Thymus (tissue), 11 donors: ENCODE data around the gene ATXN1. TPM values are rescaled to one million over a fixed set of nuclear protein-coding genes. Genes with fewer than 3 reads are reported as not detected.
"Not testable (repeated sequence)": the region's sequence is repeated elsewhere in the genome, so short reads cannot be mapped to it uniquely, and the experiment has no call there.

ENCODE experiments used
- DNase-seq, 9 donors: peaks; one replicate each; pipeline ENCODE4 v3.0.0-alpha.2; 2013; ENCODE audit warnings: low spot score in 9 of 9, low read depth in 6 of 9, missing footprints in 1 of 9
- H3K27ac ChIP-seq, 2 donors: one replicate each; pipeline ENCODE4 v1.5.1; 2013; ENCODE audit warnings: control low read depth in 1 of 2, low read depth in 1 of 2, low read length in 1 of 2, mild to moderate bottlenecking in 1 of 2, moderate library complexity in 1 of 2
- H3K27me3 ChIP-seq, 2 donors: one replicate each; pipeline ENCODE4 v1.5.1; 2013; ENCODE audit warnings: low read length in 1 of 2; ENCODE audit not compliant: control insufficient read depth in 2 of 2, insufficient read depth in 1 of 2
- H3K36me3 ChIP-seq, 2 donors: one replicate each; pipeline ENCODE4 v1.5.1; 2013; ENCODE audit warnings: low read length in 1 of 2, mild to moderate bottlenecking in 1 of 2, moderate library complexity in 1 of 2; ENCODE audit not compliant: control insufficient read depth in 2 of 2, insufficient read depth in 2 of 2
- H3K4me1 ChIP-seq, 2 donors: one replicate each; pipeline ENCODE4 v1.5.1; 2013; ENCODE audit warnings: low read length in 2 of 2; ENCODE audit not compliant: control insufficient read depth in 2 of 2, insufficient read depth in 2 of 2
- H3K4me3 ChIP-seq, 2 donors: one replicate each; pipeline ENCODE4 v1.5.1; 2013; ENCODE audit warnings: low read length in 2 of 2, control low read depth in 1 of 2, mild to moderate bottlenecking in 1 of 2
- H3K9me3 ChIP-seq, 2 donors: one replicate each; pipeline ENCODE4 v1.5.1; 2013; ENCODE audit warnings: low read length in 1 of 2, mild to moderate bottlenecking in 1 of 2; ENCODE audit not compliant: control insufficient read depth in 2 of 2, insufficient read depth in 1 of 2
- WGBS: extraction: QIAGEN DNeasy Blood & Tissue Kit; methylation state at CpG from one replicate; pipeline ENCODE4 v1.1.7; 2013; 5-methylcytosine and 5-hydroxymethylcytosine counted together
- polyA plus RNA-seq: library from polyadenylated mRNA; stranded (reverse); fragments of 200-250 nt; gene quantifications from one replicate; pipeline ENCODE4 v1.2.3, GENCODE V29; 2013
- total RNA-seq: library from RNA; stranded (reverse); fragments of 120-200 nt; gene quantifications from one replicate; pipeline ENCODE4 v1.2.4, GENCODE V29; 2013
- donor health status: healthy.

Gene ATXN1
- total and polyA plus RNA-seq, 2 donors, result 6.8 to 7.1 TPM

- H3K27me3 ChIP-seq, result no peaks in the 10 kb centered on the region
- H3K27ac ChIP-seq, result no peak overlapping the region
- peaks cover 0 to 4% of the 10 kb centered on the region in 2 donors for H3K9me3 ChIP-seq
- H3K4me3 ChIP-seq, result no peak overlapping the region
- H3K4me1 ChIP-seq, result no peaks in the 10 kb centered on the region
- H3K36me3 ChIP-seq, result no peaks in the 10 kb centered on the region
- DNase-seq, result no peak
- 82% methylated on average over 6 of the region's 6 CpGs for WGBS
These were observed 299.8 kb downstream of the ATXN1 start for GRCh38 chr6:16461491-16461890.

GRCh38 chr6:16459472-16459871 is 301.8 kb downstream of the ATXN1 start:
- H3K9me3 ChIP-seq, H3K36me3 ChIP-seq, H3K27me3 ChIP-seq, H3K4me3 ChIP-seq, DNase-seq, H3K27ac ChIP-seq, H3K4me1 ChIP-seq: not testable (repeated sequence)
- WGBS, result 88% methylated on average over 5 of the region's 5 CpGs

GRCh38 chr6:16452348-16452747 is 308.9 kb downstream of the ATXN1 start:
- H3K4me1 ChIP-seq, result no peaks in the 10 kb centered on the region
- 97% methylated on average over 2 of the region's 2 CpGs for WGBS
- H3K36me3 ChIP-seq, result no peaks in the 10 kb centered on the region
- no peak overlapping the region for H3K27ac ChIP-seq
- peaks cover 0 to 3% of the 10 kb centered on the region in 2 donors for H3K9me3 ChIP-seq
- H3K4me3 ChIP-seq, result no peak overlapping the region
- H3K27me3 ChIP-seq, result no peaks in the 10 kb centered on the region
- DNase-seq, result no peak

- no peak for DNase-seq
- Histone ChIP-seq H3K27me3 (no peaks in the 10 kb centered on the region), H3K27ac (no peak overlapping the region), H3K4me1 (no peaks in the 10 kb centered on the region), H3K36me3 (no peaks in the 10 kb centered on the region), H3K9me3 (no peaks in the 10 kb centered on the region), H3K4me3 (no peak overlapping the region)
- WGBS, result 97% methylated on average over 7 of the region's 7 CpGs
These were observed 310.4 kb downstream of the ATXN1 start for GRCh38 chr6:16450821-16451220.

- no peaks in the 10 kb centered on the region for H3K27me3 ChIP-seq
- no peaks in the 10 kb centered on the region for H3K9me3 ChIP-seq
- DNase-seq, result no peak
- H3K4me3 ChIP-seq, result no peak overlapping the region
- H3K27ac ChIP-seq, result no peak overlapping the region
- H3K36me3 ChIP-seq, result no peaks in the 10 kb centered on the region
- over 99% methylated on average over 3 of the region's 3 CpGs for WGBS
- H3K4me1 ChIP-seq, result no peaks in the 10 kb centered on the region
These were observed 311.0 kb downstream of the ATXN1 start for GRCh38 chr6:16450285-16450684.

- Histone ChIP-seq H3K27ac (no peak overlapping the region), H3K36me3 (no peaks in the 10 kb centered on the region), H3K4me1 (no peaks in the 10 kb centered on the region), H3K27me3 (no peaks in the 10 kb centered on the region), H3K9me3 (no peaks in the 10 kb centered on the region), H3K4me3 (no peak overlapping the region)
- 26% methylated on average over 2 of the region's 2 CpGs for WGBS
- DNase-seq, result no peak
These were observed 315.0 kb downstream of the ATXN1 start for GRCh38 chr6:16446273-16446672.

- no peak overlapping the region for H3K4me3 ChIP-seq
- no peaks in the 10 kb centered on the region for H3K9me3 ChIP-seq
- 100% methylated on average over 3 of the region's 3 CpGs for WGBS
- peaks cover 3 to 9% of the 10 kb centered on the region in 2 donors for H3K4me1 ChIP-seq
- H3K27ac ChIP-seq, result no peak overlapping the region
- no peak for DNase-seq
- H3K36me3 ChIP-seq, result no peaks in the 10 kb centered on the region
- no peaks in the 10 kb centered on the region for H3K27me3 ChIP-seq
These were observed 319.2 kb downstream of the ATXN1 start for GRCh38 chr6:16442031-16442430.

GRCh38 chr6:16441262-16441661 is 320.0 kb downstream of the ATXN1 start:
- no peaks in the 10 kb centered on the region for H3K9me3 ChIP-seq
- H3K4me1 ChIP-seq, result peaks cover 8 to 17% of the 10 kb centered on the region in 2 donors
- 97% methylated on average over 2 of the region's 2 CpGs for WGBS
- no peak overlapping the region for H3K4me3 ChIP-seq
- H3K36me3 ChIP-seq, result no peaks in the 10 kb centered on the region
- H3K27ac ChIP-seq, result no peak overlapping the region
- no peaks in the 10 kb centered on the region for H3K27me3 ChIP-seq
- DNase-seq, result no peak

GRCh38 chr6:16440636-16441212 is 320.5 kb downstream of the ATXN1 start:
- whole genome bisulfite sequencing, result 98% methylated on average over 7 of the region's 7 CpGs
- no peak overlapping the region for H3K27ac ChIP-seq
- H3K9me3 ChIP-seq, result no peaks in the 10 kb centered on the region
- H3K36me3 ChIP-seq, result no peaks in the 10 kb centered on the region
- no peak overlapping the region for H3K4me3 ChIP-seq
- peaks cover 8 to 17% of the 10 kb centered on the region in 2 donors for H3K4me1 ChIP-seq
- DNase-seq, result no peak
- no peaks in the 10 kb centered on the region for H3K27me3 ChIP-seq
